ENCODE results near the gene COL13A1.

DNA sequence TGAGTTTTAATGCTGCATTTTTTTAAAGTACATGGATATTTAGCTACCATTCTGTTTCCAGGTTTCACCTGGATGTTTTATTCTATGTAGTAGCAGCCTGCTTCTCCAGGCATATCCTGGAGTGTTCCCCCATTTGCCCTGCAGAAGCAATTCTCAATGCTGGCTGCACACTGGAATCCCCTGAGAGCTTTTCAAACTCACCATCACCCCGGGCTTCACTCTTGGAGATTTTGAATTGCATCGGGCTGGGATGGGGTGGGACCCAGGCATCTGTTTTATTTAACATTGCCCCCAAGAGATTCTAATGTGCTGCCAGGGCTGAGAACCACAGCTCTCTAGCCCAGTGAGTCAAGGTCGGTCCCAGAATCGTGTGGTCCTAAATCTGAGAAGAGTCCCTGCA lies 137.8 kb downstream of the COL13A1 start:
- TF ChIP-seq, protein P1, sequence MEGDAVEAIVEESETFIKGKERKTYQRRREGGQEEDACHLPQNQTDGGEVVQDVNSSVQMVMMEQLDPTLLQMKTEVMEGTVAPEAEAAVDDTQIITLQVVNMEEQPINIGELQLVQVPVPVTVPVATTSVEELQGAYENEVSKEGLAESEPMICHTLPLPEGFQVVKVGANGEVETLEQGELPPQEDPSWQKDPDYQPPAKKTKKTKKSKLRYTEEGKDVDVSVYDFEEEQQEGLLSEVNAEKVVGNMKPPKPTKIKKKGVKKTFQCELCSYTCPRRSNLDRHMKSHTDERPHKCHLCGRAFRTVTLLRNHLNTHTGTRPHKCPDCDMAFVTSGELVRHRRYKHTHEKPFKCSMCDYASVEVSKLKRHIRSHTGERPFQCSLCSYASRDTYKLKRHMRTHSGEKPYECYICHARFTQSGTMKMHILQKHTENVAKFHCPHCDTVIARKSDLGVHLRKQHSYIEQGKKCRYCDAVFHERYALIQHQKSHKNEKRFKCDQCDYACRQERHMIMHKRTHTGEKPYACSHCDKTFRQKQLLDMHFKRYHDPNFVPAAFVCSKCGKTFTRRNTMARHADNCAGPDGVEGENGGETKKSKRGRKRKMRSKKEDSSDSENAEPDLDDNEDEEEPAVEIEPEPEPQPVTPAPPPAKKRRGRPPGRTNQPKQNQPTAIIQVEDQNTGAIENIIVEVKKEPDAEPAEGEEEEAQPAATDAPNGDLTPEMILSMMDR (IDR thresholded peaks at IDR 0.05; ENCODE audit: insufficient read depth, low read depth, low read length) = no peak
- TF ChIP-seq EZH2 (IDR thresholded peaks at IDR 0.05; ENCODE audit: insufficient read depth, low read length) = no peak

Measured in astrocyte (in vitro differentiated cells and primary cell).